Fibroblast of lung (primary cell): Measurements from ENCODE around the gene SEC14L3. TPM values are rescaled to one million over a fixed set of nuclear protein-coding genes. Genes with fewer than 3 reads are reported as not detected.

ENCODE experiments used
- DNase-seq, 2 donors: peaks; one replicate each; pipeline versions ENCODE4 v3.0.0 to v3.0.0-alpha.2; 2010; ENCODE audit warnings: low read depth in 2 of 2
- H2AFZ ChIP-seq: 2 replicates; pipeline ENCODE4 v1.5.1; 2012; ENCODE audit warnings: low read length, control low read depth, inconsistent platforms
- H3K27ac ChIP-seq: 2 replicates; pipeline ENCODE4 v1.5.1; 2011; ENCODE audit warnings: low read length, control low read depth; ENCODE audit not compliant: insufficient read depth
- H3K27me3 ChIP-seq: 2 replicates; pipeline ENCODE4 v1.5.1; 2011; ENCODE audit warnings: mild to moderate bottlenecking, low read length; ENCODE audit not compliant: control insufficient read depth, insufficient read depth
- H3K36me3 ChIP-seq: 2 replicates; pipeline ENCODE4 v1.5.1; 2011; ENCODE audit warnings: low read length; ENCODE audit not compliant: control insufficient read depth, insufficient read depth
- H3K4me1 ChIP-seq: 2 replicates; pipeline ENCODE4 v1.5.1; 2011; ENCODE audit warnings: low read length; ENCODE audit not compliant: control insufficient read depth, insufficient read depth; ENCODE audit errors: extremely low read depth
- H3K4me2 ChIP-seq: 2 replicates; pipeline ENCODE4 v1.5.1; 2011; ENCODE audit warnings: low read length, control low read depth; ENCODE audit not compliant: insufficient read depth; ENCODE audit errors: extremely low read depth
- H3K4me3 ChIP-seq, 4 experiments: fragments of 200-600 bp in 1 of 4; sonication (generic) in 1 of 4; replicated peaks in 1 of 4; 2 replicates each; pipeline ENCODE4 v1.5.1; 2011 to 2016; ENCODE audit warnings: low read length in 4 of 4, low read depth in 3 of 4, mild to moderate bottlenecking in 3 of 4, control low read depth in 2 of 4, inconsistent platforms in 1 of 4, mixed read lengths in 1 of 4; ENCODE audit not compliant: insufficient read depth in 1 of 4; ENCODE audit errors: control extremely low read depth in 1 of 4
- H3K79me2 ChIP-seq: 2 replicates; pipeline ENCODE4 v1.5.1; 2012; ENCODE audit warnings: mild to moderate bottlenecking, low read length, inconsistent platforms; ENCODE audit not compliant: control insufficient read depth, insufficient read depth
- H3K9ac ChIP-seq: 2 replicates; pipeline ENCODE4 v1.5.1; 2011; ENCODE audit warnings: mild to moderate bottlenecking, low read length, control low read depth; ENCODE audit not compliant: insufficient read depth
- H3K9me3 ChIP-seq: 2 replicates; pipeline ENCODE4 v1.5.1; 2012; ENCODE audit warnings: low read depth, low read length; ENCODE audit not compliant: control insufficient read depth, insufficient read depth
- H4K20me1 ChIP-seq: 2 replicates; pipeline ENCODE4 v1.5.1; 2011; ENCODE audit warnings: low read length; ENCODE audit not compliant: control insufficient read depth, insufficient read depth; ENCODE audit errors: extremely low read depth
- EZH2 ChIP-seq: IDR thresholded peaks from 2 replicates; pipeline ENCODE4 v1.5.1; 2012; ENCODE audit warnings: low read length, control low read depth, mild to moderate bottlenecking; ENCODE audit errors: missing control alignments
- polyA plus RNA-seq, 2 donors: library from polyadenylated mRNA; depleted of rRNA in 1 of 2; stranded (reverse) in 1 of 2; unstranded in 1 of 2; fragments of >200 nt; gene quantifications; 2 replicates each; pipeline ENCODE4 v1.2.1, GENCODE V29; 2011 to 2012; ENCODE audit warnings: missing spikeins in 1 of 2
- total RNA-seq: library from RNA; depleted of rRNA; stranded (reverse); fragments of >200 nt; gene quantifications from 2 replicates; pipeline ENCODE4 v1.2.1, GENCODE V29; 2014
- TF ChIP-seq, protein P1 (sequence below), 2 donors: IDR thresholded peaks in 1 of 2; conservative IDR thresholded peaks in 1 of 2; 1 replicate in 1 of 2; 2 replicates in 1 of 2; pipeline ENCODE4 v1.5.1; 2011 to 2012; ENCODE audit warnings: low read length in 2 of 2, control low read depth in 1 of 2, inconsistent platforms in 1 of 2, low read depth in 1 of 2, mild to moderate bottlenecking in 1 of 2

Gene SEC14L3
- total and polyA plus RNA-seq, 2 donors (not counting 1 experiment from before 2014, with no cell fraction given) = not detected

DNA sequence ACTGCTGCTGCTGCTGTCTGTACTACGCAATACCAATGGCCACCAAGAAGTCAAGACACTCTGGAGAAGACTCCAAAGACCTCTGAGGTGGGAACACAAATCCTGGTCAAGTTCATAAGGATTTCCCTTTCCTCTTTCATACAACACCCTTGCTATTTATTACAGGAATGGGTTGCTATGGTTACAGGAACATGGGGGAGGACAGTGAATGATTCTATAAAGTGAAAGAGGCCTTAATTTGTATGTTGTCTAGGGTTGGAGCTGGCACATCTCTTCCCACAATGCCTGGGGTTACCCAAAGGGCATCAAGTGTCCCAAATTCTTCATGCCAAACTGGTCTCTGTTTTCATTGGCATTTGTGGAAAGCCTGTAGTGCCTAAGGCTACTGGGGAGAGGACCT is 11.4 kb upstream of the SEC14L3 start:
- H4K20me1 ChIP-seq = no peaks in the 10 kb centered on the region
- no peaks in the 10 kb centered on the region for H3K9me3 ChIP-seq
- no peak overlapping the region for H3K4me2 ChIP-seq
- no peaks in the 10 kb centered on the region for H3K36me3 ChIP-seq
- no peak overlapping the region for H3K4me3 ChIP-seq
- no peak overlapping the region for H2AFZ ChIP-seq
- TF ChIP-seq, protein P1, sequence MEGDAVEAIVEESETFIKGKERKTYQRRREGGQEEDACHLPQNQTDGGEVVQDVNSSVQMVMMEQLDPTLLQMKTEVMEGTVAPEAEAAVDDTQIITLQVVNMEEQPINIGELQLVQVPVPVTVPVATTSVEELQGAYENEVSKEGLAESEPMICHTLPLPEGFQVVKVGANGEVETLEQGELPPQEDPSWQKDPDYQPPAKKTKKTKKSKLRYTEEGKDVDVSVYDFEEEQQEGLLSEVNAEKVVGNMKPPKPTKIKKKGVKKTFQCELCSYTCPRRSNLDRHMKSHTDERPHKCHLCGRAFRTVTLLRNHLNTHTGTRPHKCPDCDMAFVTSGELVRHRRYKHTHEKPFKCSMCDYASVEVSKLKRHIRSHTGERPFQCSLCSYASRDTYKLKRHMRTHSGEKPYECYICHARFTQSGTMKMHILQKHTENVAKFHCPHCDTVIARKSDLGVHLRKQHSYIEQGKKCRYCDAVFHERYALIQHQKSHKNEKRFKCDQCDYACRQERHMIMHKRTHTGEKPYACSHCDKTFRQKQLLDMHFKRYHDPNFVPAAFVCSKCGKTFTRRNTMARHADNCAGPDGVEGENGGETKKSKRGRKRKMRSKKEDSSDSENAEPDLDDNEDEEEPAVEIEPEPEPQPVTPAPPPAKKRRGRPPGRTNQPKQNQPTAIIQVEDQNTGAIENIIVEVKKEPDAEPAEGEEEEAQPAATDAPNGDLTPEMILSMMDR (conservative IDR thresholded peaks at IDR 0.05 in 1 of 2, IDR thresholded peaks at IDR 0.05 in 1 of 2; ENCODE audit: low read depth in 1 of 2, low read length in 2 of 2) = no peak
- no peak for TF ChIP-seq EZH2
- H3K9ac ChIP-seq = no peak overlapping the region
- peaks cover 3% of the 10 kb centered on the region for H3K27me3 ChIP-seq
- no peak overlapping the region for H3K27ac ChIP-seq
- peak in 1 of 2 donors; percentile 28 for DNase-seq
- H3K79me2 ChIP-seq = no peaks in the 10 kb centered on the region
- H3K4me1 ChIP-seq = no peaks in the 10 kb centered on the region

DNA sequence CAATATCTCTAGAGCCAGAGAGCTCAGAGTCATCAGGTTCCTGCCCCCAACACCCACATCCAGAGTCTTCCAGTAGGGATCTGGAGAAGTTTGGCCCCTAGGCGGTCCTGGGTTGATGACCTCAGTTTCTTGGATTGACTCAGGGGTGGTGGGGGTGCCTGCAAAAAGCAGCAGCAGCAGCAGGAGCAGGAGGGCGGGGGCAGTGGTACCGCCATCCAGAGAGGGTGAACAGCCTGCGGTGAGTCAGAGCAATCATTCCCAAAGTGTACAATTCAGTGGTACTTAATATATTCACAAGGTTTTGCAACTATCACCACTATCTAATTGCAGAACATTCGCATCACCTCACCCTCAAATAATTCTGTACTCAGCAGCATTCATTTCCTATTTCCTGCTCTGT is 9.9 kb upstream of the SEC14L3 start:
- Histone ChIP-seq H3K36me3 (no peaks in the 10 kb centered on the region), H4K20me1 (no peaks in the 10 kb centered on the region), H3K27me3 (peaks cover 4% of the 10 kb centered on the region), H3K27ac (no peak overlapping the region), H3K4me1 (no peaks in the 10 kb centered on the region), H3K4me3 (no peak overlapping the region), H2AFZ (no peak overlapping the region), H3K4me2 (no peak overlapping the region), H3K79me2 (no peaks in the 10 kb centered on the region), H3K9ac (no peak overlapping the region), H3K9me3 (no peaks in the 10 kb centered on the region)
- TF ChIP-seq, protein P1 (conservative IDR thresholded peaks at IDR 0.05 in 1 of 2, IDR thresholded peaks at IDR 0.05 in 1 of 2; ENCODE audit: low read depth in 1 of 2, low read length in 2 of 2) = no peak
- no peak for TF ChIP-seq EZH2
- peak; percentile 11 to 56 for DNase-seq

DNA sequence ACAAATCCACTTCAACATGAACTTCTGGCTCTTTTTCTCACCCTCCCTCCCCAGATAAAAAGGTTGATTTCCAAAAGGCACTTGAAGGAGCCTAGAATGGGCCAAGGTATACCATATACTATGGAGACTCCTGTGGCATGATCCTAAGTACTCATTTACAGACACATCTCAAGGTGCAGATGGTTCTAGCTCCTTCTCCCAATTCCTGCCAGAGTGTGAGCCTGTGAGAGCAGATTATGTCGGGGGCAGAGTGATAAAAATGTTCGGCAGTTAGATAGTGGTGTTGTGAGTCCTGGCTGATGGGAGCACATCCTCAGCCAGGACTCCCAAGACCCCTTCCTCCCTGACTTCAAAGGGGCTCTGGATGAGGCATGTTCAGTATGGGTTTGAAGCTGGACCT is 8.2 kb upstream of the SEC14L3 start:
- Histone ChIP-seq H3K4me2 (no peak overlapping the region), H3K27me3 (peaks cover 17% of the 10 kb centered on the region), H3K4me3 (no peak overlapping the region), H3K27ac (no peak overlapping the region), H3K36me3 (no peaks in the 10 kb centered on the region), H2AFZ (no peak overlapping the region), H3K79me2 (no peaks in the 10 kb centered on the region), H4K20me1 (no peaks in the 10 kb centered on the region), H3K9me3 (no peaks in the 10 kb centered on the region), H3K9ac (no peak overlapping the region), H3K4me1 (no peaks in the 10 kb centered on the region)
- TF ChIP-seq, protein P1 (conservative IDR thresholded peaks at IDR 0.05 in 1 of 2, IDR thresholded peaks at IDR 0.05 in 1 of 2; ENCODE audit: low read depth in 1 of 2, low read length in 2 of 2) = no peak
- DNase-seq = no peak
